DMS114 treated with DMSO at 0.1 percent for 48 hours (cell line): ENCODE results near the gene CNDP1.

ENCODE experiments used
- DNase-seq: peaks from one replicate; lab custom pipeline; 2025; ENCODE audit not compliant: unreplicated experiment; lab: John Stamatoyannopoulos, UW

CNDP1 gene

DNA sequence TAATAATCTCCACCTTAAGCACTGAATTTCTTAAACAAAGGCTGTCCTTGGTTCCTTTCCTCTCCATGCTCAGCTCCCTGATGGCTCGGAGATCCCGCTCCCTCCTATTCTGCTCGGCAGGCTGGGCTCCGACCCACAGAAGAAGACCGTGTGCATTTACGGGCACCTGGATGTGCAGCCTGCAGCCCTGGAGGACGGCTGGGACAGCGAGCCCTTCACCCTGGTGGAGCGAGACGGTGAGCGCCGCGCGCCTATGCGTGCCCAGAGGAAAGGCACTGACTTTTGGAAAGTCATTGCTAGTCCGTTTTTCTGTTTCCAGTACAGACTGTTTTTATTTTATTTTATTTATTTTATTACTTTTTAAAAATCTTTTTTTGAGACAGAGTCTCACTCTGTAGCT is 28.5 kb upstream of the CNDP1 start:
- DNase-seq: no peak

DNA sequence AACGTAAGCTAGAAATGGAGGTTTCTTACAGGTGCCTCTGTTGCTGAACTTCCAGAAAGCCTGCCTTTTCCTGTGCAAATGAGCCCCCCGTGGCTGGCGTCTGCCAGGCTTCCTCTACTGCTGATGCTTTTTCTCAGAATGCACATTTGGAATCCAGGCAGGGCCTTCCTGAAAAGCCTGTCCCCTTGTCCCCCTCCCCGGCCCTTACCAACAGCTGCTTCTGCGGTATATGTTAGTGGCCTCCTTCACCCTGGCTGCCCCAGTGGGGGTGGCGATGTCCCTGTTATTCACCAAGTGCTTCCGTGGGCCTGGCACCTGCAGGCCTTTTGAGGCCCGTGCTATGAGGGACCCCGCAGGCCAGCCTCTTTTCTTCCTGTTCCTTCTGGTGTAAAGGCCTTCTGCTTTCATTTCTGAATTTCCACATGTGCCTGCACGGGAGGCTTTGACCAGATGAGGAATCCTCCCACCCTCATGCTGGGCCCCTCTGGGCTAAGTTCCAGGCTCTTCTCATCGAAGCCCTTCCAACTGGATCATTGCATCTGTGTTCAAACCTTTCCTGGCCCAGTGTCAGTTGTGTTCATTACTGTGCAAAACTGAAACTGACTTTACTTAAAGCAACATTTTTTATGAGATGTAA is 27.7 kb upstream of the CNDP1 start:
- DNase-seq: no peak

- DNase-seq: no peak
These were observed 27.0 kb upstream of the CNDP1 start for GRCh38 chr18:74507097-74507881.

- DNase-seq: no peak
These were observed 26.4 kb upstream of the CNDP1 start for GRCh38 chr18:74507927-74508326.

- DNase-seq: no peak
These were observed 25.9 kb upstream of the CNDP1 start for GRCh38 chr18:74508366-74508765.

- DNase-seq: no peak
These were observed 25.5 kb upstream of the CNDP1 start for GRCh38 chr18:74508821-74509225.

DNA sequence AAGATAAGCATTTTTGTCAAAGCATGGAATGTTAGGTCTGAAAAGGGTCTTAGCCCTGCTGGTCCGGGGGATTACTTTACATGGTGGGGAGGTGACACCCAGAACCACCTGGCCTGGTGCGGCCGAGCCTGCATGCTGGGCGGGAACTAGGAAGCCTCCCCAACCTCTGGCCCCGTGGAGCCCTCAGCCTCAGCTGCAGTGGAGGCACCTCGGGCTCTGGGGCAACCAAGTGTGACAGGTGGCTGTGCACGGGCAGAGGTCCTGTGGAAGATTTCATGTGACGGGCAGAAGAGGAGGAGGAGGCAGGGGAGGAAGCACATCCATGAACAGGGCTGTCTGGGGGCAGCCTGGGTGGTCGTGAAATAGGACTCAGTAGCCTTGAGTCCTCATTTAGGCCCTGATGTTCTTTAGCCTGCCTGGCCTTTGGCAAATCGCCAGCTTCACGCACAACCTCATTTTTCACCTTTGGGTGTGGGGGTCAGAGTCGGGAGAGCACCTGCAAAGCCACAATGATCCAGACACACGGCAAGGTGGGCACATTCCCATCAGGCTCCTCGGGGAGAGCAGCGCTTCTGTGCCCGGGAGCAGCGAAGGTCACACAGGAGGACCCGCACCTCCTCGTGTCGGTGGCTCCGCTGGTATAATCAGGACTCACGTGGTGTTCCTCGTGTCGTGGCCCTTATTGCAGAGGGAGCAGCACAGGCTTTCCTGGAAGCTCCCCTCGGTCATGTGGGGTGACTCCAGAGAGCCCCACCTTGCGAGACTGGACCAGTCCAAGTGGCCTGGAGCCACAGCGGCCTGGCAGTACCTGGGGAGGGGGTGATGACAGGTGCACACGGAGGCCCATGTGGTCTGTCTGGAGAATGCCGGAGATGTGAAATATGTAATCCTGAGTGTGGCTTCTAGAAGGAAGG is 24.2 kb upstream of the CNDP1 start:
- no peak for DNase-seq

DNA sequence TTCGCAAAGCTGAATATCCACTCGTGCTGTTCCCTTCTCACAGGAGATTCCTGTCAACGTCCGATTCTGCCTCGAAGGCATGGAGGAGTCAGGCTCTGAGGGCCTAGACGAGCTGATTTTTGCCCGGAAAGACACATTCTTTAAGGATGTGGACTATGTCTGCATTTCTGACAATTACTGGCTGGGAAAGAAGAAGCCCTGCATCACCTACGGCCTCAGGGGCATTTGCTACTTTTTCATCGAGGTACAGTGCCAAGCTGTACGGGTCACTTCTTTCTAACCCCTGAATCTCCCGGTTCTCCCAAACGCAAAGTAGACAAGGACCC is 23.6 kb upstream of the CNDP1 start:
- no peak for DNase-seq

DNA sequence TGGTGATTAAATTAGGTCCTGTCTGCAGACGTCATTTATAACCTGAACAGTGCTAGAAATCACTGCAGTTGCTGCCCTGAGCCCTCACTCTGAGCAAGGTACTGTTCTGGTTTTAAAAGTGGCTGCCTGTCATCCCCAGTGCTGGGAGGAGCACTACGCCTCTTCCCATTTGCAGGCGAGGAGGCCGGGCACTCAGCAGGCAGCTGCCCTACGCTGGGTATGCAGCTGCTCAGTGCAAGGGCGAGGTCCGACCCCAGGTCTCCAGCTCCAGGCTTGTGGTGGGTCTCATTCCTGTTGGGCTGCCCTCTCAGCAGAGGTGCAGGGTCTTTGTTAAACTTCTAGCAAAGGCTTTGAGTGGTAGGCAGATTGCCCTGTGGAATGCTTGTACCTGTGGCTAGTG is 22.5 kb upstream of the CNDP1 start:
- DNase-seq: no peak

- no peak for DNase-seq
These were observed 21.8 kb upstream of the CNDP1 start for GRCh38 chr18:74512321-74513053.

GRCh38 chr18:74513149-74513882 is 21.0 kb upstream of the CNDP1 start:
- no peak for DNase-seq

GRCh38 chr18:74513883-74514205 is 20.5 kb upstream of the CNDP1 start:
- no peak for DNase-seq

- DNase-seq: no peak
These were observed 19.3 kb upstream of the CNDP1 start for GRCh38 chr18:74514860-74515495.

DNA sequence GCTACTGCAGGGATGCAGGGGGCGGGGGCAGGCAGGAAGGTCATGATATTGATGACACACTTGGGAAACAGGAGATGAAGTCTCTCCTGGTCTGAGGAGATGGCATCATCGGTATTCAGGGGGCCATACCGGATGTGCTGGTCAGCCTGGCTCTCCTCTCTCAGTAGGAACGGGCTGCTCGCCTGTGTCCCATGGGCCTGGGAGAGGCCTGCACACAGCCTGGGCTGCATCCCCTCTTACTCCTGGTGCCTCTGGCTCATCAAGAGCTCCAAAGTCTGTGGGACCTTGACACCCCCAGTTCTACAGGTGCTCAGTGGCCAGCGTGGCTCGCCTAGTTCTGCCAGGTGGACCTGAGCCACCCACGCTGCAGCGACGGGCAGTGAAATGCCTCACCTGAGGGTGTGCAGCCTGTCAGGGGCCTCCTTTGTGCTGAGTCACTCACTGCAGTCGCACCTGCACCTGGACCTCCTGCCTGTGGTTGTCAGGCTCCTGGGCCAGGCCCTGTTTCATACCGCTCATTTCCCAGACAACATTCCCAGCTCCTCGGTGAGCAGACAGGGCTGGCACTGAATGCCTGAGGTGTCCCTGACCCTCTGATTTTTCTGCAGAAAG is 18.6 kb upstream of the CNDP1 start:
- DNase-seq: no peak

GRCh38 chr18:74516271-74517235 is 17.7 kb upstream of the CNDP1 start:
- DNase-seq: no peak

DNA sequence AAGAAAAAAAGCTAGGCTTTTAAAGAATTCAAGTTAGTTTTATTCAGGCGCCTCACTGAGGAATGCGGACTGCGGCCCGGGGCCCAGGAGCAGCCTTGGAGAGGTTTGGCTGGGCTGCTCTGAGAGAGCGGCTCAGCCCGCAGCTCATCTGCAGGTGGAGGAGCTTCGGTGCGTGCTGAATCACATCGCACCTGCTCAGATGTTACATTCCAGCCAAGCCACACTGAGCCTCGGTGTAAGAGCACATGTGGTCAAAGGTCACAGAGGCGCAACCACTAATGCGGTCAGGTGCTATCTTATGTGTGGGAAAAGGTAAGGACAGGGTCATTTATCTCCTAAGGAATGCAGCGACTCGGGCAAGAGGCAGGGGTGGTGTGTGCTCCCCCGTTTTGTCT is 17.1 kb upstream of the CNDP1 start:
- DNase-seq: no peak

GRCh38 chr18:74518456-74519295 is 15.6 kb upstream of the CNDP1 start:
- no peak for DNase-seq
